ENCODE measurements around the gene UGT1A9.

Gene UGT1A9

GRCh38 chr2:233680361-233681045 is 8.8 kb downstream of the UGT1A9 start:
- TF ChIP-seq POLR2AphosphoS5 (IDR thresholded peaks at IDR 0.05; ENCODE audit: low read depth, low read length): no peak
- no peak for TF ChIP-seq FOXP2 (optimal IDR thresholded peaks at IDR 0.05; ENCODE audit: borderline replicate concordance, extremely low read depth, extremely low read length, insufficient read depth)
- TF ChIP-seq REST (IDR thresholded peaks at IDR 0.05; ENCODE audit: insufficient read depth in 1 of 2, low read depth in 2 of 2, low read length in 2 of 2): no peak
- no peak for TF ChIP-seq TAF1 (IDR thresholded peaks at IDR 0.05; ENCODE audit: borderline replicate concordance, insufficient read depth, low read length)
- no peak for TF ChIP-seq SIN3A (IDR thresholded peaks at IDR 0.05; ENCODE audit: borderline replicate concordance, insufficient read depth, low read length)

GRCh38 chr2:233681521-233682099 is 9.9 kb downstream of the UGT1A9 start, which contains the start of gene UGT1A7:
UGT1A7 (plus strand) TSS chr2:233681901; CDS start chr2:233681938, 37 bp downstream.
- TF ChIP-seq SIN3A (IDR thresholded peaks at IDR 0.05; ENCODE audit: borderline replicate concordance, insufficient read depth, low read length) (no peak), FOXP2 (optimal IDR thresholded peaks at IDR 0.05; ENCODE audit: borderline replicate concordance, extremely low read depth, extremely low read length, insufficient read depth) (no peak), POLR2AphosphoS5 (IDR thresholded peaks at IDR 0.05; ENCODE audit: low read depth, low read length) (no peak), TAF1 (IDR thresholded peaks at IDR 0.05; ENCODE audit: borderline replicate concordance, insufficient read depth, low read length) (no peak), REST (IDR thresholded peaks at IDR 0.05; ENCODE audit: insufficient read depth in 1 of 2, low read depth in 2 of 2, low read length in 2 of 2) (no peak)

GRCh38 chr2:233684640-233685039 is 12.9 kb downstream of the UGT1A9 start:
- no peak for TF ChIP-seq FOXP2 (optimal IDR thresholded peaks at IDR 0.05; ENCODE audit: borderline replicate concordance, extremely low read depth, extremely low read length, insufficient read depth)
- no peak for TF ChIP-seq TAF1 (IDR thresholded peaks at IDR 0.05; ENCODE audit: borderline replicate concordance, insufficient read depth, low read length)
- TF ChIP-seq REST (IDR thresholded peaks at IDR 0.05; ENCODE audit: insufficient read depth in 1 of 2, low read depth in 2 of 2, low read length in 2 of 2): no peak
- TF ChIP-seq SIN3A (IDR thresholded peaks at IDR 0.05; ENCODE audit: borderline replicate concordance, insufficient read depth, low read length): no peak
- TF ChIP-seq POLR2AphosphoS5 (IDR thresholded peaks at IDR 0.05; ENCODE audit: low read depth, low read length): no peak

- TF ChIP-seq REST (IDR thresholded peaks at IDR 0.05; ENCODE audit: insufficient read depth in 1 of 2, low read depth in 2 of 2, low read length in 2 of 2) (no peak), SIN3A (IDR thresholded peaks at IDR 0.05; ENCODE audit: borderline replicate concordance, insufficient read depth, low read length) (no peak), TAF1 (IDR thresholded peaks at IDR 0.05; ENCODE audit: borderline replicate concordance, insufficient read depth, low read length) (no peak), POLR2AphosphoS5 (IDR thresholded peaks at IDR 0.05; ENCODE audit: low read depth, low read length) (no peak)
These were observed 15.2 kb downstream of the UGT1A9 start for GRCh38 chr2:233686928-233687327.
